HCT116 (cell line): ENCODE measurements around the gene COL5A1. TPM values are rescaled to one million over a fixed set of nuclear protein-coding genes. Genes with fewer than 3 reads are reported as not detected.

Experiments
- ATAC-seq: fragments of 200-7000 bp; cut with Tn5 transposase; 2 replicates; pipeline ENCODE4 v1.9.1; 2020; ENCODE audit warnings: mild to moderate bottlenecking, moderate library complexity
- BruUV-seq: library from RNA; stranded (reverse); fragments of 400-500 nt; replicated peaks from 2 replicates; lab custom pipeline; 2021; lab: Mats Ljungman, UMichigan
- CTCF ChIA-PET: fragments of 300-600 bp; sonication (Branson Sonifier 250); formaldehyde crosslinking; loops from one replicate; lab custom pipeline; 2021; ENCODE audit warnings: antibody characterized with exemption; lab: Charles Lee
- POLR2A ChIA-PET: fragments of 300-600, 350-600 bp; sonication (Branson Sonifier 250); formaldehyde crosslinking; loops from one replicate; lab custom pipeline; 2021; ENCODE audit warnings: antibody characterized with exemption; lab: Charles Lee
- RAD21 ChIA-PET, 2 experiments: fragments of 300-600 bp; sonication (Branson Sonifier 250); formaldehyde crosslinking; loops; one replicate each; lab custom pipeline; 2023; ENCODE audit warnings: low total read pairs in 2 of 2; ENCODE audit not compliant: uncharacterized antibody in 2 of 2, unreplicated experiment in 2 of 2, low non-redundant PET in 1 of 2; lab: Charles Lee
- DNase-seq: peaks from one replicate; pipeline ENCODE4 v3.0.0-alpha.2; 2010; ENCODE audit warnings: low read depth, low spot score
- H2AFZ ChIP-seq: fragments of 200-600 bp; shearing (Covaris generic), sonication (generic); 2 replicates; pipeline ENCODE4 v1.6.1; 2017; ENCODE audit warnings: low read depth, mixed run types, mixed read lengths, antibody characterized with exemption, low read length; ENCODE audit not compliant: poor library complexity, severe bottlenecking
- H3K27ac ChIP-seq: 2 replicates; pipeline ENCODE4 v1.5.1; 2012; ENCODE audit warnings: low read depth, low read length
- H3K27me3 ChIP-seq: fragments of 200-600 bp; sonication (generic); 2 replicates; pipeline ENCODE4 v1.6.1; 2016; ENCODE audit warnings: mixed run types, low read length, mixed read lengths; ENCODE audit not compliant: insufficient read depth
- H3K36me3 ChIP-seq, 2 experiments: fragments of 200-500 bp in 1 of 2; fragments of 200-600 bp in 1 of 2; sonication (Bioruptor generic) in 1 of 2; sonication (generic) in 1 of 2; 2 replicates each; pipeline versions ENCODE4 v1.5.1 to v1.6.1; 2014 to 2016; ENCODE audit warnings: low read length in 2 of 2, inconsistent platforms in 1 of 2, mixed read lengths in 1 of 2, mixed run types in 1 of 2; ENCODE audit not compliant: insufficient read depth in 2 of 2, control insufficient read depth in 1 of 2
- H3K4me1 ChIP-seq, 2 experiments: fragments of 200-600 bp in 1 of 2; sonication (generic) in 1 of 2; 2 replicates each; pipeline versions ENCODE4 v1.5.1 to v1.6.1; 2012 to 2017; ENCODE audit warnings: low read length in 2 of 2, inconsistent platforms in 1 of 2, mild to moderate bottlenecking in 1 of 2, mixed read lengths in 1 of 2, mixed run types in 1 of 2, moderate library complexity in 1 of 2; ENCODE audit not compliant: insufficient read depth in 2 of 2, control insufficient read depth in 1 of 2
- H3K4me2 ChIP-seq: fragments of 200-600 bp; sonication (generic); 2 replicates; pipeline ENCODE4 v1.6.1; 2017; ENCODE audit warnings: mixed run types, low read length, mixed read lengths
- H3K4me3 ChIP-seq, 2 experiments: fragments of 200-600 bp in 1 of 2; sonication (generic) in 1 of 2; replicated peaks in 1 of 2; 2 replicates each; pipeline ENCODE4 v1.5.1; 2011 to 2016; ENCODE audit warnings: low read length in 2 of 2, control low read depth in 1 of 2, low read depth in 1 of 2, mild to moderate bottlenecking in 1 of 2, mixed read lengths in 1 of 2, mixed run types in 1 of 2
- H3K79me2 ChIP-seq: fragments of 200-600 bp; sonication (generic); 2 replicates; pipeline ENCODE4 v1.6.1; 2017; ENCODE audit warnings: mild to moderate bottlenecking, mixed run types, low read length, moderate library complexity, mixed read lengths; ENCODE audit not compliant: insufficient read depth
- H3K9ac ChIP-seq: fragments of 200-600 bp; sonication (generic); 2 replicates; pipeline ENCODE4 v1.6.1; 2016; ENCODE audit warnings: low read length, mixed read lengths
- H3K9me2 ChIP-seq: fragments of 200-600 bp; sonication (generic), shearing (Covaris generic); 2 replicates; pipeline ENCODE4 v1.6.1; 2017; ENCODE audit warnings: mixed run types, mild to moderate bottlenecking, moderate library complexity; ENCODE audit not compliant: insufficient read depth
- H3K9me3 ChIP-seq, 2 experiments: fragments of 200-500 bp in 1 of 2; fragments of 200-600 bp in 1 of 2; sonication (Bioruptor generic) in 1 of 2; sonication (generic) in 1 of 2; 2 replicates each; pipeline ENCODE4 v1.6.1; 2014 to 2017; ENCODE audit warnings: low read length in 2 of 2, mixed read lengths in 2 of 2, inconsistent platforms in 1 of 2, low read depth in 1 of 2, mild to moderate bottlenecking in 1 of 2, mixed run types in 1 of 2, moderate library complexity in 1 of 2; ENCODE audit not compliant: control insufficient read depth in 1 of 2, insufficient read depth in 1 of 2
- H4K20me1 ChIP-seq: fragments of 200-600 bp; sonication (generic), shearing (Covaris generic); 2 replicates; pipeline ENCODE4 v1.6.1; 2017; ENCODE audit warnings: mixed run types, mild to moderate bottlenecking, moderate library complexity; ENCODE audit not compliant: insufficient read depth
- CBX3 ChIP-seq: IDR thresholded peaks from 2 replicates; pipeline ENCODE4 v1.6.1; 2012; ENCODE audit warnings: low read depth
- CTCF ChIP-seq, 3 experiments: fragments of 200-600 bp in 1 of 3; sonication (generic) in 1 of 3; IDR thresholded peaks in 2 of 3; conservative IDR thresholded peaks in 1 of 3; 2 replicates each; pipeline ENCODE4 v1.5.1; 2012 to 2017; ENCODE audit warnings: low read depth in 2 of 3, low read length in 2 of 3, antibody characterized with exemption in 1 of 3, borderline replicate concordance in 1 of 3, control low read depth in 1 of 3, mild to moderate bottlenecking in 1 of 3, mixed read lengths in 1 of 3, mixed run types in 1 of 3, moderate library complexity in 1 of 3; ENCODE audit not compliant: insufficient read depth in 1 of 3
- EGR1 ChIP-seq: IDR thresholded peaks from 2 replicates; pipeline ENCODE4 v1.6.1; 2012; ENCODE audit warnings: low read depth
- EZH2 ChIP-seq: fragments of 200-600 bp; sonication (generic); IDR thresholded peaks from 2 replicates; pipeline ENCODE4 v1.6.1; 2017; ENCODE audit warnings: antibody characterized with exemption, mixed run types
- EZH2phosphoT487 ChIP-seq: fragments of 200-600 bp; IDR thresholded peaks from 2 replicates; pipeline ENCODE4 v1.6.1; 2018; ENCODE audit warnings: antibody characterized with exemption, borderline replicate concordance
- JUND ChIP-seq: IDR thresholded peaks from 2 replicates; pipeline ENCODE4 v1.6.1; 2012
- MAX ChIP-seq: IDR thresholded peaks from 2 replicates; pipeline ENCODE4 v1.6.1; 2012
- POLR2A ChIP-seq: IDR thresholded peaks from 2 replicates; pipeline ENCODE4 v1.7.0; 2011; ENCODE audit warnings: borderline replicate concordance; ENCODE audit not compliant: insufficient read depth, insufficient read length; ENCODE audit errors: extremely low read depth
- RAD21 ChIP-seq: IDR thresholded peaks from 2 replicates; pipeline ENCODE4 v1.6.1; 2012; ENCODE audit warnings: low read depth, mild to moderate bottlenecking
- REST ChIP-seq: IDR thresholded peaks from 2 replicates; pipeline ENCODE4 v1.6.1; 2012; ENCODE audit warnings: low read depth
- SIN3A ChIP-seq: IDR thresholded peaks from 2 replicates; pipeline ENCODE4 v1.6.1; 2012; ENCODE audit warnings: low read depth
- SP1 ChIP-seq: IDR thresholded peaks from 2 replicates; pipeline ENCODE4 v1.6.1; 2012; ENCODE audit warnings: low read depth
- SRF ChIP-seq: IDR thresholded peaks from 2 replicates; pipeline ENCODE4 v1.6.1; 2012; ENCODE audit warnings: low read depth
- TCF7L2 ChIP-seq: IDR thresholded peaks from 2 replicates; pipeline ENCODE4 v1.7.0; 2011; ENCODE audit warnings: borderline replicate concordance, inconsistent platforms; ENCODE audit not compliant: insufficient read depth, insufficient read length; ENCODE audit errors: extremely low read depth
- ZBTB33 ChIP-seq: IDR thresholded peaks from 2 replicates; pipeline ENCODE4 v1.6.1; 2011; ENCODE audit warnings: mild to moderate bottlenecking, low read length, moderate library complexity; ENCODE audit not compliant: insufficient replicate concordance; ENCODE audit errors: extremely low read depth
- ZNF274 ChIP-seq: fragments of 200-500 bp; sonication (Bioruptor generic); IDR thresholded peaks from 2 replicates; pipeline ENCODE4 v1.6.1; 2014; ENCODE audit warnings: mild to moderate bottlenecking, low read depth, low read length, inconsistent platforms
- intact Hi-C: fragments of 100-400 bp; cut with micrococcal nuclease; formaldehyde crosslinking; loops from 2 replicates; pipeline ENCODE4 v1.10.0; 2022
- total RNA-seq: library from RNA; stranded (reverse); gene quantifications from one replicate; pipeline ENCODE4 v1.2.1, GENCODE V29; 2021; ENCODE audit not compliant: unreplicated experiment

Gene COL5A1
- total RNA-seq, 1 experiment from 2014 or later, result 0.30 TPM

GRCh38 chr9:134823623-134824022 is 182.0 kb downstream of the COL5A1 start (continued):
- TF ChIP-seq JUND, result no peak
- no peak for TF ChIP-seq ZBTB33
- TF ChIP-seq TCF7L2, result no peak
- TF ChIP-seq SRF, result no peak
- no peak for TF ChIP-seq EGR1
- TF ChIP-seq EZH2, result no peak
- no peak for TF ChIP-seq RAD21
- no peak for TF ChIP-seq CBX3

- no peaks in the 10 kb centered on the region for H3K36me3 ChIP-seq
- TF ChIP-seq SIN3A, result no peak
- no peak for TF ChIP-seq MAX
- no peak for TF ChIP-seq EZH2phosphoT487
- no peak for TF ChIP-seq RAD21
- no peak for TF ChIP-seq ZNF274
- TF ChIP-seq CBX3, result no peak
- TF ChIP-seq EGR1, result no peak
- no peak for TF ChIP-seq SP1
- TF ChIP-seq REST, result no peak
- no peak for TF ChIP-seq ZBTB33
- no peak for TF ChIP-seq CTCF (IDR thresholded peaks at IDR 0.05 in 2 of 3, conservative IDR thresholded peaks at IDR 0.05 in 1 of 3; ENCODE audit: borderline replicate concordance in 1 of 3, insufficient read depth in 1 of 3, low read depth in 2 of 3, low read length in 2 of 3)
- TF ChIP-seq POLR2A, result no peak
These were observed 183.0 kb downstream of the COL5A1 start for GRCh38 chr9:134824583-134824982.

More at GRCh38 chr9:134824583-134824982, 183.0 kb downstream of the COL5A1 start:
- CTCF ChIA-PET, result no interaction called here
- Histone ChIP-seq H3K9ac (no peak overlapping the region), H3K27ac (no peak overlapping the region), H3K79me2 (no peaks in the 10 kb centered on the region), H3K27me3 (no peaks in the 10 kb centered on the region), H3K9me3 (no peaks in the 10 kb centered on the region), H3K9me2 (no peaks in the 10 kb centered on the region), H3K4me3 (no peak overlapping the region), H3K4me1 (no peaks in the 10 kb centered on the region), H4K20me1 (no peaks in the 10 kb centered on the region), H3K4me2 (no peak overlapping the region), H2AFZ (no peak overlapping the region)
- POLR2A ChIA-PET, result no interaction called here
- ATAC-seq (no peak), DNase-seq (no peak)
- BruUV-seq, result no TSS peak
- intact Hi-C loops, result no loop called here
- RAD21 ChIA-PET, result no interaction called here
